ENCODE results near the gene DSCAML1.

The DSCAML1 gene

GRCh38 chr11:117489999-117490679 is 306.9 kb downstream of the DSCAML1 start:
- no peaks in the 10 kb centered on the region for H3K9me3 ChIP-seq (ENCODE audit: low read length)
- H3K36me3 ChIP-seq (ENCODE audit: insufficient read depth, low read length), result no peaks in the 10 kb centered on the region
- H3K79me2 ChIP-seq (ENCODE audit: insufficient read depth, low read length), result no peaks in the 10 kb centered on the region
- no peaks in the 10 kb centered on the region for H4K20me1 ChIP-seq (ENCODE audit: insufficient read depth, low read length)
- H2AFZ ChIP-seq (ENCODE audit: low read length), result no peak overlapping the region
- TF ChIP-seq EZH2 (IDR thresholded peaks at IDR 0.05; ENCODE audit: borderline replicate concordance, low read length), result no peak
- TF ChIP-seq CTCF (IDR thresholded peaks at IDR 0.05; ENCODE audit: low read length), result no peak
- no peak overlapping the region for H3K4me2 ChIP-seq (ENCODE audit: low read length)
- H3F3A ChIP-seq (ENCODE audit: insufficient read depth, low read length), result no peaks in the 10 kb centered on the region
- no peaks in the 10 kb centered on the region for H3K4me1 ChIP-seq (ENCODE audit: insufficient read depth, low read length, severe bottlenecking)
- no peak overlapping the region for H3K27ac ChIP-seq (ENCODE audit: low read depth, low read length, poor library complexity, severe bottlenecking)
- H3K27me3 ChIP-seq (ENCODE audit: insufficient read depth, low read length), result no peaks in the 10 kb centered on the region
- H3K9ac ChIP-seq (ENCODE audit: low read length), result no peak overlapping the region
- H3K4me3 ChIP-seq (ENCODE audit: low read depth, low read length, poor library complexity, severe bottlenecking), result no peak overlapping the region
- no peaks in the 10 kb centered on the region for H3K9me2 ChIP-seq (ENCODE audit: low read depth, low read length)

- no peaks in the 10 kb centered on the region for H3K9me2 ChIP-seq (ENCODE audit: low read depth, low read length)
- no peak overlapping the region for H2AFZ ChIP-seq (ENCODE audit: low read length)
- no peaks in the 10 kb centered on the region for H4K20me1 ChIP-seq (ENCODE audit: insufficient read depth, low read length)
- no peaks in the 10 kb centered on the region for H3K36me3 ChIP-seq (ENCODE audit: insufficient read depth, low read length)
- no peaks in the 10 kb centered on the region for H3K27me3 ChIP-seq (ENCODE audit: insufficient read depth, low read length)
- no peaks in the 10 kb centered on the region for H3K79me2 ChIP-seq (ENCODE audit: insufficient read depth, low read length)
- TF ChIP-seq EZH2 (IDR thresholded peaks at IDR 0.05; ENCODE audit: borderline replicate concordance, low read length) (no peak), CTCF (IDR thresholded peaks at IDR 0.05; ENCODE audit: low read length) (no peak)
- H3K4me1 ChIP-seq (ENCODE audit: insufficient read depth, low read length, severe bottlenecking), result no peaks in the 10 kb centered on the region
- no peaks in the 10 kb centered on the region for H3K9me3 ChIP-seq (ENCODE audit: low read length)
- H3K27ac ChIP-seq (ENCODE audit: low read depth, low read length, poor library complexity, severe bottlenecking), result no peak overlapping the region
- H3F3A ChIP-seq (ENCODE audit: insufficient read depth, low read length), result no peaks in the 10 kb centered on the region
- no peak overlapping the region for H3K9ac ChIP-seq (ENCODE audit: low read length)
- H3K4me2 ChIP-seq (ENCODE audit: low read length), result no peak overlapping the region
- no peak overlapping the region for H3K4me3 ChIP-seq (ENCODE audit: low read depth, low read length, poor library complexity, severe bottlenecking)
Observed at GRCh38 chr11:117488996-117489952, 307.7 kb downstream of the DSCAML1 start.

GRCh38 chr11:117486059-117486458 is 311.0 kb downstream of the DSCAML1 start:
- no peaks in the 10 kb centered on the region for H3K9me3 ChIP-seq (ENCODE audit: low read length)
- H3K36me3 ChIP-seq (ENCODE audit: insufficient read depth, low read length), result no peaks in the 10 kb centered on the region
- no peaks in the 10 kb centered on the region for H3K4me1 ChIP-seq (ENCODE audit: insufficient read depth, low read length, severe bottlenecking)
- H4K20me1 ChIP-seq (ENCODE audit: insufficient read depth, low read length), result no peaks in the 10 kb centered on the region
- H2AFZ ChIP-seq (ENCODE audit: low read length), result no peak overlapping the region
- no peak overlapping the region for H3K4me2 ChIP-seq (ENCODE audit: low read length)
- no peaks in the 10 kb centered on the region for H3K79me2 ChIP-seq (ENCODE audit: insufficient read depth, low read length)
- H3K4me3 ChIP-seq (ENCODE audit: low read depth, low read length, poor library complexity, severe bottlenecking), result no peak overlapping the region
- TF ChIP-seq CTCF (IDR thresholded peaks at IDR 0.05; ENCODE audit: low read length) (no peak), EZH2 (IDR thresholded peaks at IDR 0.05; ENCODE audit: borderline replicate concordance, low read length) (no peak)
- no peak overlapping the region for H3K27ac ChIP-seq (ENCODE audit: low read depth, low read length, poor library complexity, severe bottlenecking)
- no peaks in the 10 kb centered on the region for H3K27me3 ChIP-seq (ENCODE audit: insufficient read depth, low read length)
- H3F3A ChIP-seq (ENCODE audit: insufficient read depth, low read length), result no peaks in the 10 kb centered on the region
- H3K9me2 ChIP-seq (ENCODE audit: low read depth, low read length), result no peaks in the 10 kb centered on the region
- H3K9ac ChIP-seq (ENCODE audit: low read length), result no peak overlapping the region

All from OCI-LY1 (cell line).